IPS-18c (cell line): ENCODE results near the gene MITF.

Experiments
- H3K4me3 ChIP-seq: 2 replicates; pipeline ENCODE4 v1.7.0; 2013; ENCODE audit warnings: low read depth, mild to moderate bottlenecking, low read length, moderate library complexity; ENCODE audit not compliant: insufficient read depth
- H3K9me3 ChIP-seq: one replicate; pipeline ENCODE4 v1.6.1; 2013; ENCODE audit warnings: mild to moderate bottlenecking, low read length, moderate library complexity; ENCODE audit not compliant: control insufficient read depth, insufficient read depth

Gene MITF

DNA sequence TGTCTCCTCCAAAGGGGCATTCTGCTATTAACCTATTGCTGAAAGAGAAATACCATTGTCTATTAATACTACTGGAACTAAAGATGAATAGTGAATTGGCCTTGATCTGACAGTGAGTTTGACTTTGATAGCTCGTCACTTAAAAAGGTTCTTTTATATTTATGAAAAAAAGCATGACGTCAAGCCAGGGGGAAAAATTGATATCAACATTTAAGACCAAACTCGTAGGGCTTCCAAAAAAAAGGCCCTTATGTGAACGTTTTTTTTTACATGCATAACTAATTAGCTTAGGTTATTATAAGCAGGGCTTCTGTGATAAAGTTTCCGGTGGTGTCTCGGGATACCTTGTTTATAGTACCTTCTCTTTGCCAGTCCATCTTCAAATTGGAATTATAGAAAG, 197.0 kb downstream of the MITF start:
- Histone ChIP-seq H3K9me3 (no peaks in the 10 kb centered on the region), H3K4me3 (no peak overlapping the region)

- H3K4me3 ChIP-seq: no peak overlapping the region
- H3K9me3 ChIP-seq: no peaks in the 10 kb centered on the region
These were observed 198.8 kb downstream of the MITF start for GRCh38 chr3:69938061-69938460.

DNA sequence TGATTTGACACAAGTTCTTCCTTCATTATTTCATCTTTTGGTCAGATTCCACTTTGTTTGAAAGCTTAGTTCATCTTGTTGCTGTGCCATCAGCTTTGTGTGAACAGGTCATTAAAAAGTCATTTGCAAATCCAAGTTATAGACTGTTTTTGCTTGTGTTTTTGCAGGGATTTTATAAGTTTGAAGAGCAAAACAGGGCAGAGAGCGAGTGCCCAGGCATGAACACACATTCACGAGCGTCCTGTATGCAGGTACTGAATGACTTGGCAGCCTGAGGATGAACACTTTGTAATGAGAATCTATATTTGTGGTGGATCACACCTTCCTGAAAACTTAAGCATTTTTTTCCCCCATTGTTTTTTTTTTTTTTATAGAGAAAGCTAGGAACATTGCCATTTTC, 199.7 kb downstream of the MITF start:
- Histone ChIP-seq H3K9me3 (no peaks in the 10 kb centered on the region), H3K4me3 (no peak overlapping the region)

DNA sequence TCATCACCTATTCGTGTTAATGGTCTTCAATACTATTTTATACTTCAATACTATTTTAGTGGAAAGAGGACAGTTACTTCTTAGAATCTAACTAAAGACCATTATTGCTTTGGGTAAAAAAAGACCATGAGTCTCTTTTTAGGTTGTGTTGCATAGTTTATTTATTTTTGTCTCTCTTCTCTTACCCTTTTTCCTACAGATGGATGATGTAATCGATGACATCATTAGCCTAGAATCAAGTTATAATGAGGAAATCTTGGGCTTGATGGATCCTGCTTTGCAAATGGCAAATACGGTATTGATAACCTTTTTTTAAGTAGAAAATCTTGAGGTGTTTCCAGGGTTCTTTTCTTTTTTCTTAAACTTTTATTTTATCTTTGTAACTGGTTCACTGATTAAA, 201.8 kb downstream of the MITF start:
- no peak overlapping the region for H3K4me3 ChIP-seq

DNA sequence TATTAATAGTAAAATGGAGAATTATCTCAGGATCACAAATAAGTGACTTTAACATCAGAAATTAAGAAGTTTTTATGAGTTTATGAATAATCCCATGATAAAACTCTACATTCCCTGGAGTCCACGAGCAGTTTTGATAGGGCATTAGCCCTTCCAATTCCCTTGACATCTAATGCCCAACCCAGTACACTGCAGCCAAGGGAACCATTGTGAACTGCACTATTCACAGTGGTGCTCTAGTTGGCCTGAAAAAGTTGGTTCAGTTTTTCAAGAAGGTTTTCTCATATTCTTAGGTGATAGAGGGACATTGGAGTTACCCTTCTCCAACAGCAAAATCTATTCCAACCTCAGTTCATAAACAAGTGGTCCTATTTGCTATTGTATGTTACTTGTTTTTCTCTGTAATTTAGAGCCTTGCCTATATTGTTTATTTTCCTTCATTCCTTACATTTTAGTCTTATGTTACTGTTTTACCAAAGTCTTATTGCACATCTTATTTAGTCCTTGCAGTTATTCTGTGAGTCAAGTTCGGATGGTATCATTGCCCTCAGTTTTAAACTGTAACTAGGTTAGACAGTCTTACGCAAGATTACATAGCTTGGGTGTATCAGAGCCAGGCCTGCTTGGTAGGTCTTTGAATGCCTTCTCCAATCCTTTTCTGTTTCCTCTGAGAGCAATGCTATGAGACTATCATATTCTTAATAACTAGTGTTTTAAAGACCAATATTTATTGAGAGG, 202.3 kb downstream of the MITF start:
- Histone ChIP-seq H3K4me3 (no peak overlapping the region), H3K9me3 (no peaks in the 10 kb centered on the region)

More for the DNA sequence above, 201.8 kb downstream of the MITF start:
- no peaks in the 10 kb centered on the region for H3K9me3 ChIP-seq

GRCh38 chr3:69944931-69945493, 205.7 kb downstream of the MITF start:
- Histone ChIP-seq H3K4me3 (no peak overlapping the region), H3K9me3 (no peaks in the 10 kb centered on the region)

DNA sequence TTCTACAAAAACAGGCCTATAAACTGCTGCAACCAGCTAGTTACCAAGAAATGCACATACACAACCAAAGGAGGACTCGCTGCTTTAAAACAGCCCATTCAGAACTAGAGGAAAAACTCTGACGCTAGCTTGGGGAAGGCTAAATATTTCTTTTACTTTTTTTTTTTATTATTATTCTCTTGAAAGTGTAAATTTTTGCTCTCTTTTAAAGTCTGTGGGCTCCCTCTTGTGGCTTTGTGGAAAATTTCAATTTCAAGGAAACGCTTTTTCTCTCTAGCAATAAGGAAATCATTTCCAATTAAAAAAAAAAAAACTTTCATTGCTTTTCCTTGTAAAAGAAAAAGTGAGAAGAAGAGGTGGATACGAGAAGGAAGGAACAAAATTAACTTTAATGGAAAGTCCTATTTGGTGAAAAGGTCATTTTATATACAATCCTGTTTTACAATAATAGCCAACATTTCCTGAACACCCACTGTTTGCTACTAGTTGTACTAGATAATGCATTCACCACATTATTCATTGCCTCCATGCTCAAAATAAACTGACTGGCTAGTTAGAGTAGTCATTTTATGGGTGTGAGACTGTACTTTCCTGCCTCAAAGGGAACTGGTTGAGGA, 209.1 kb downstream of the MITF start:
- Histone ChIP-seq H3K9me3 (no peaks in the 10 kb centered on the region), H3K4me3 (no peak overlapping the region)

DNA sequence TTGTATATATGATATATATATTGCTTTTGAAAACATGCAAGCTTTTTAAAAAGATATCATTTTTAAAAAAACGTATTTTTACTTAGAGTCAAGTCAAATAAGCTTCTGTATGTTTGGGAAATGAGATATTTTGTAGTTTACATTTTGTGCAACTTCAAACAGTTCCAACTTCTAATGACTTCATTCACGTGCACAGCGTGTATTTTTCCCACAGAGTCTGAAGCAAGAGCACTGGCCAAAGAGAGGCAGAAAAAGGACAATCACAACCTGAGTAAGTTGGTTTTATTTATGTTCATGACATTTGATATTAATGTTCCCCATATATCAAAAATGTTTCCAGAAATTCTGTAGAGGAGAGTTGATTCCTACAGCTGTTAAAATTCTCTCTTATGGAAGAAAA, 212.4 kb downstream of the MITF start:
- H3K4me3 ChIP-seq: no peak overlapping the region
- H3K9me3 ChIP-seq: no peaks in the 10 kb centered on the region

DNA sequence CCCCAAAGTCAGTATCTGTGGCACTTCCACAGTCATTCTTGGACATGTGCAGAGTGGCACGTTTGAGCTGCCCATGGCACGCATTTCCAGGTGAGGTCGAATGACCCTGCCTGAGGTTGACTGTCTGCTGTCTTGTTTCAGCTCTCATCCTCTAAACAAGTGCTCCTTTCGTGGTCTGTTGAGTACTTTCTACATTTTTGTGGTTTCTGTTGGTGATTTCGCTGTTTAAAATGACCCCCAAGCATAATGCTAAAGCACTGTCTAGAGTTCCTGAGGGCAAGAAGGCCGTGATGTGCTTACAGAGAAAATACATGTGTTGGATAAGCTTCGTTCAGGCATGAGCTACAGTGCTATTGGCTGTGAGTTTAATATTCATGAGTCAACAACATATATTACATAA, 220.3 kb downstream of the MITF start:
- Histone ChIP-seq H3K9me3 (no peaks in the 10 kb centered on the region), H3K4me3 (no peak overlapping the region)

DNA sequence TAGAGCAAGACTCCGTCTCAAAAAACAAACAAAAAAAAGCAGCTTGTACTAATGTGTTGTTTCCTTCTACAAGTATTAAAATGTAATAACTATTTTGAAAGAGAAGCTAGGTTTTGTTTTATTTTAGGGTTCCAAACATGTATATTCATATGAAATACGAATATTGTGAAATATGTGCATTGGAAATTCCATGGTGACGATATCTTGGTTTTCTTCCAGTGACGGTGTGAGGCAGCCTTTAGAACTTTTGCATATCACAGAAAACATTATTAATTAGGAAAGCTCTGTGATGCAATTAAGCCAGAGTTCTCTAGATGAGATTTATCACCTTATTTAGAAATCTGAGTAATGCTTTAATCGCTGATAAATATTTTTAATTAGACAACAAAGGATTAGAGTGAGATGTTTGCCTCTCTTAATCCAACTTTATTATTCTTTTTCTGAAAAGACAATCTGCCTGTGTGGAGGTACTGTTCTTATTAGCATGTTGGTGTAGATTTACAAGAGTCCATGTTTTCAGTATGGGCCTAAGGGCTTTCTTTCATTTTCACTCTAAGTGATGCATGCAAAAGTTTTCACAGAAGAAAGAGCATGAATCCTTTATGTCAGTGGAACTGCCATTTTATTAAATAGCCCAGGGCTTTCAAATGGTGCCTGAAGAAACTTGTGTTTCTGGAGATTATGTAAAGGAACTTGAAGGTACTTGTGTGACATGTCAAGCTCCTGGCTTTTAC, 222.6 kb downstream of the MITF start:
- no peaks in the 10 kb centered on the region for H3K9me3 ChIP-seq
- no peak overlapping the region for H3K4me3 ChIP-seq

GRCh38 chr3:69963643-69964042, 224.4 kb downstream of the MITF start:
- Histone ChIP-seq H3K9me3 (no peaks in the 10 kb centered on the region), H3K4me3 (no peak overlapping the region)

- no peaks in the 10 kb centered on the region for H3K9me3 ChIP-seq
- H3K4me3 ChIP-seq: no peak overlapping the region
These were observed 227.9 kb downstream of the MITF start for GRCh38 chr3:69967156-69967555.

GRCh38 chr3:69970827-69971226, 231.6 kb downstream of the MITF start:
- no peaks in the 10 kb centered on the region for H3K9me3 ChIP-seq

DNA sequence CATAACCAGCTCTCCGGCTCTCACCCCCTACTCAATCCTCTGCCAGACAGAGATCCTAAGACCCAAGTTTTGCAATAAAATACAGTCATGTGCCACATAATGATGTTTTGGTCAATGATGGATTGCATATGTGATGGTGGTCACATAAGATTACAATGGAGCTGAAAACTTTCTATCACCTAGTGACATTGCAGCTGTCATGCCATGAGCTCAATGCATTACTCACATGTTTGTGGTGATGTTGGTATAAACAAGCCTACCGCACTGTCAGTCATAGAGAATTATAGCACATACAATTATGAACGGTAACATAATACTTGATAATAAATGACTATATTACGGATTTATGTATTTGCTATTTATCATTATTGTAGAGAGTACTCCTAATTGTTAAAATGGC, 233.4 kb downstream of the MITF start:
- H3K9me3 ChIP-seq: peaks cover 3% of the 10 kb centered on the region
- no peak overlapping the region for H3K4me3 ChIP-seq

More at GRCh38 chr3:69970827-69971226, 231.6 kb downstream of the MITF start:
- H3K4me3 ChIP-seq: no peak overlapping the region

- no peak overlapping the region for H3K4me3 ChIP-seq
- H3K9me3 ChIP-seq: peaks cover 6% of the 10 kb centered on the region
These were observed 236.8 kb downstream of the MITF start for GRCh38 chr3:69976021-69976420.

DNA sequence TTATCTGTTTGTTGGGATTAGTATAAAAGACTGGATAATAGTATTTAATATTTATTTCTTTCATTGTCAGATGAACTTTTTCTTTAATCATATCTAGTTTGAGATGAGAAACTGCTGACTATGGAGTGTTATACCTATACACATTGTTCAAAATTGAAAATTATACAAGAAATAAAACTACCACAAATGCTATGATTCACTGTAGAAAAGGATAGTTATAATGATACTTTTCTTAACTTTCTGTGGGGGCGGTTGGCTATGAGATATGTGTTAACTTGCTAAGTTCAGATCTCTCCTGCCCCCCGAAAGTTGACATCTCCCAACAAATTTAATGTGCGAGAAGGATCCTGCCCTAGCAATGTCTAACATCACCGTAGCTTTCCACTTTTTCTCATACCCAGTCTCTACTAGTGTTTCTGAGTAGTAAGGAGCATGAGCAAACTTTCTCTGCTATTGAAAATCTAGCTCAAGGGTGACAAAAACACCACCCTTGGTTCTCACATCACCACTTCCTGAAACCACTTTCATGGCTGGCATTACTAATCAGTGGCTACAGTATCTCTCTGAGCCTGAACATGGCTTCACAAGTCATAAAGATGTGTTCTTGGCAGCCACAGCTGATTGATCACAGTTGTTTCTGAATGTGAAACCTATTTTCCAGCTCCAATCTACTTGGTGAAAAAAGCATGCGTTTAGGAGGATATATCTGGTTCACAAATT, 244.4 kb downstream of the MITF start:
- Histone ChIP-seq H3K9me3 (peaks cover 2% of the 10 kb centered on the region), H3K4me3 (no peak overlapping the region)

- Histone ChIP-seq H3K4me3 (no peak overlapping the region), H3K9me3 (no peaks in the 10 kb centered on the region)
These were observed 246.0 kb downstream of the MITF start for GRCh38 chr3:69985266-69985665.
